ENCODE measurements around the gene PAK1IP1.

GRCh38 chr6:10686901-10687300 lies 7.9 kb upstream of the PAK1IP1 start:
- TF ChIP-seq, protein P1, sequence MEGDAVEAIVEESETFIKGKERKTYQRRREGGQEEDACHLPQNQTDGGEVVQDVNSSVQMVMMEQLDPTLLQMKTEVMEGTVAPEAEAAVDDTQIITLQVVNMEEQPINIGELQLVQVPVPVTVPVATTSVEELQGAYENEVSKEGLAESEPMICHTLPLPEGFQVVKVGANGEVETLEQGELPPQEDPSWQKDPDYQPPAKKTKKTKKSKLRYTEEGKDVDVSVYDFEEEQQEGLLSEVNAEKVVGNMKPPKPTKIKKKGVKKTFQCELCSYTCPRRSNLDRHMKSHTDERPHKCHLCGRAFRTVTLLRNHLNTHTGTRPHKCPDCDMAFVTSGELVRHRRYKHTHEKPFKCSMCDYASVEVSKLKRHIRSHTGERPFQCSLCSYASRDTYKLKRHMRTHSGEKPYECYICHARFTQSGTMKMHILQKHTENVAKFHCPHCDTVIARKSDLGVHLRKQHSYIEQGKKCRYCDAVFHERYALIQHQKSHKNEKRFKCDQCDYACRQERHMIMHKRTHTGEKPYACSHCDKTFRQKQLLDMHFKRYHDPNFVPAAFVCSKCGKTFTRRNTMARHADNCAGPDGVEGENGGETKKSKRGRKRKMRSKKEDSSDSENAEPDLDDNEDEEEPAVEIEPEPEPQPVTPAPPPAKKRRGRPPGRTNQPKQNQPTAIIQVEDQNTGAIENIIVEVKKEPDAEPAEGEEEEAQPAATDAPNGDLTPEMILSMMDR (conservative IDR thresholded peaks at IDR 0.05; ENCODE audit: low read depth, low read length) = no peak
- TF ChIP-seq EZH2 (IDR thresholded peaks at IDR 0.05; ENCODE audit: low read length, unreplicated experiment) = no peak
- no peak for TF ChIP-seq EZH2phosphoT487 (IDR thresholded peaks at IDR 0.05; ENCODE audit: borderline replicate concordance, low read length)
